K562 (cell line): ENCODE results near the gene ADI1. TPM values are rescaled to one million over a fixed set of nuclear protein-coding genes. Genes with fewer than 3 reads are reported as not detected.

Source experiments
- AFF4 ChIP-seq: sonication (generic); formaldehyde crosslinking; IDR thresholded peaks from 2 replicates; pipeline ENCODE4 v1.8.0; 2023; ENCODE audit warnings: mild to moderate bottlenecking, missing genetic modification reagents
- CREB1 ChIP-seq, 2 experiments: sonication (generic) in 1 of 2; formaldehyde crosslinking in 1 of 2; IDR thresholded peaks; 2 replicates each; pipeline versions ENCODE4 v1.6.1 to v1.8.0; 2012 to 2022; ENCODE audit warnings: inconsistent platforms in 1 of 2, mild to moderate bottlenecking in 1 of 2, missing genetic modification reagents in 1 of 2, moderate library complexity in 1 of 2
- MEF2A ChIP-seq: IDR thresholded peaks from 2 replicates; pipeline ENCODE4 v1.6.1; 2011; ENCODE audit warnings: low read depth, mild to moderate bottlenecking, low read length, moderate library complexity; ENCODE audit not compliant: control insufficient read depth
- MNT ChIP-seq, 2 experiments: fragments of 450-650 bp; conservative IDR thresholded peaks; 2 replicates each; pipeline ENCODE4 v1.6.1; 2017; ENCODE audit warnings: mild to moderate bottlenecking in 2 of 2, moderate library complexity in 2 of 2
- MTA1 ChIP-seq: fragments of 450-650 bp; IDR thresholded peaks from 2 replicates; pipeline ENCODE4 v1.6.1; 2017; ENCODE audit warnings: borderline replicate concordance
- PHF8 ChIP-seq: fragments of 200-600 bp; sonication (generic); IDR thresholded peaks from 2 replicates; pipeline ENCODE4 v1.6.1; 2012; ENCODE audit warnings: mixed run types, mild to moderate bottlenecking, inconsistent platforms, low read length, moderate library complexity, borderline replicate concordance
- RBM34 ChIP-seq: fragments of 200-400 bp; formaldehyde crosslinking; IDR thresholded peaks from 2 replicates; pipeline ENCODE4 v1.6.1; 2018; ENCODE audit warnings: low read length, borderline replicate concordance; ENCODE audit not compliant: insufficient read depth
- SP1 ChIP-seq: sonication (generic); formaldehyde crosslinking; IDR thresholded peaks from 2 replicates; pipeline ENCODE4 v1.8.1; 2022; ENCODE audit warnings: mild to moderate bottlenecking, missing genetic modification reagents
- ZBTB7A ChIP-seq: IDR thresholded peaks from 2 replicates; pipeline ENCODE4 v1.6.1; 2011; ENCODE audit warnings: low read depth, mild to moderate bottlenecking, low read length, moderate library complexity, borderline replicate concordance; ENCODE audit not compliant: control insufficient read depth
- ZMIZ1 ChIP-seq, 2 experiments: fragments of 150-350 bp in 1 of 2; IDR thresholded peaks; 2 replicates each; pipeline ENCODE4 v1.6.1; 2012 to 2016; ENCODE audit warnings: low read depth in 2 of 2, low read length in 2 of 2, mild to moderate bottlenecking in 1 of 2, moderate library complexity in 1 of 2
- ZNF121 ChIP-seq: sonication (generic); formaldehyde crosslinking; conservative IDR thresholded peaks from 2 replicates; pipeline ENCODE4 v1.8.0; 2022; ENCODE audit warnings: missing genetic modification reagents
- ZNF589 ChIP-seq: fragments of 200-800 bp; sonication (Bioruptor generic); IDR thresholded peaks from 2 replicates; pipeline ENCODE4 v1.6.1; 2016; ENCODE audit warnings: low read depth, missing genetic modification characterization, missing compliant biosample characterization
- polyA plus RNA-seq, 8 experiments: library from polyadenylated mRNA; depleted of rRNA in 4 of 8; stranded (reverse) in 5 of 8; unstranded in 3 of 8; fragments of >200 nt; fragmentation: Nextera tagmentation in 2 of 8; fragmentation: Illumina TruSeq in 1 of 8; extraction: Ambion mirVana in 2 of 8; extraction: Trizol in 1 of 8; gene quantifications; 2 replicates each; pipeline versions ENCODE4 v1.2.1 to v1.2.3, GENCODE V29; 2011 to 2014; ENCODE audit warnings: inconsistent platforms in 1 of 8, missing spikeins in 1 of 8
- total RNA-seq, 7 experiments: library from RNA; depleted of rRNA in 6 of 7; stranded (reverse); fragments of >200 nt in 6 of 7; fragmentation: Illumina TruSeq in 2 of 7; extraction: Trizol in 2 of 7; gene quantifications; 2 replicates each; pipeline versions ENCODE4 v1.2.1 to v1.2.3, GENCODE V29; 2011 to 2021; ENCODE audit warnings: low replicate concordance in 1 of 7

The ADI1 gene
- total and polyA plus RNA-seq, 9 of the 15 experiments (the other 6 are each of a cell fraction or from before 2014, with no cell fraction given) = 6.1 to 51.0 (median 27.1) TPM

GRCh38 chr2:3536682-3537632, 17.6 kb upstream of the ADI1 start (continued):
- TF ChIP-seq AFF4 (CRISPR knock-in tag) (peak; percentile 75; the same call in 1 of the 2 replicates), CREB1 (IDR thresholded peaks at IDR 0.05) (no peak), CREB1 (CRISPR knock-in tag; IDR thresholded peaks at IDR 0.05) (peak; percentile 47; the same call in 1 of the 2 replicates), MNT (conservative IDR thresholded peaks at IDR 0.05) (peak in 1 of 2 experiments; percentile 11; a peak in 1 of 4 replicates), PHF8 (peak; percentile 44; the same call in 1 of the 2 replicates), SP1 (peak; percentile 57), ZNF589 (CRISPR knock-in tag) (peak; percentile 82), ZMIZ1 (IDR thresholded peaks at IDR 0.05; ENCODE audit: low read depth in 2 of 2, low read length in 2 of 2) (0 out of 4 replicates have a peak, but pooled peaks of 1 of the 2 experiments have one; percentile 22), RBM34 (no peak), ZNF121 (peak; percentile 77), MEF2A (no peak), ZBTB7A (peak; percentile 87), MTA1 (peak; percentile 23; the same call in 1 of the 2 replicates)
